ENCODE measurements around the gene GAS2.

Gene GAS2

DNA sequence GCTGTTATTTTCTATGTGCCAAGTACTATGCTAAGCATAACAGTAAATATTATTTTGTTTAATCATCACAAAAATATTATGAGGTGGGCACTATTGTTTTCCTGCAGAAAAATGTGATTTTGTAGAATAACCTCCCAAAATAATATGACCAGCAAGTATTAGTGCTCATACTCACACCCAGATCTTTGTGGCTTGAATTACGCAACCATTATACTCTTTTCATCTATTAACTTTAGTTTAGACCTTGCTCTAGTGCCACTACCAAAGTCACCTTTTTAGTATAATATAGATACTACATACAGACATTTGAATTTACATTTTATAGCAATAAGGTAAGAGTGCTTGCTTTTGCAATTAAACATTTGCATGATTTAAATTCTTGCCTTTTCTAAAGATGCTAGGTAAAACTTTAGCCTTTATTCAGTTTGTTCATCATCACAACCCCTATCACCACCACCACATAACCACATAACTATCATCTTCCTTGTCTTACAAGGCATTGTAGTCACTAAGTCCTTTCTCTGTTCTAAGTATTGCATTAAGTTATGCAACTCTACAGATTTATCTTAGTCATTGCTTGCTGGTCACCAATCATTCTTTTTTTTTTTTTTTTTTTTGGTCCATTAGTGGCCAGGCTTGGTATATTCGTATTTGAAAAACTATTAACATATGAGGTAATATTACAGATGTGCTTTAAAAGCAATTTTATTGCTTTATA lies 68.4 kb downstream of the GAS2 start:
- TF ChIP-seq, protein P1, sequence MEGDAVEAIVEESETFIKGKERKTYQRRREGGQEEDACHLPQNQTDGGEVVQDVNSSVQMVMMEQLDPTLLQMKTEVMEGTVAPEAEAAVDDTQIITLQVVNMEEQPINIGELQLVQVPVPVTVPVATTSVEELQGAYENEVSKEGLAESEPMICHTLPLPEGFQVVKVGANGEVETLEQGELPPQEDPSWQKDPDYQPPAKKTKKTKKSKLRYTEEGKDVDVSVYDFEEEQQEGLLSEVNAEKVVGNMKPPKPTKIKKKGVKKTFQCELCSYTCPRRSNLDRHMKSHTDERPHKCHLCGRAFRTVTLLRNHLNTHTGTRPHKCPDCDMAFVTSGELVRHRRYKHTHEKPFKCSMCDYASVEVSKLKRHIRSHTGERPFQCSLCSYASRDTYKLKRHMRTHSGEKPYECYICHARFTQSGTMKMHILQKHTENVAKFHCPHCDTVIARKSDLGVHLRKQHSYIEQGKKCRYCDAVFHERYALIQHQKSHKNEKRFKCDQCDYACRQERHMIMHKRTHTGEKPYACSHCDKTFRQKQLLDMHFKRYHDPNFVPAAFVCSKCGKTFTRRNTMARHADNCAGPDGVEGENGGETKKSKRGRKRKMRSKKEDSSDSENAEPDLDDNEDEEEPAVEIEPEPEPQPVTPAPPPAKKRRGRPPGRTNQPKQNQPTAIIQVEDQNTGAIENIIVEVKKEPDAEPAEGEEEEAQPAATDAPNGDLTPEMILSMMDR (IDR thresholded peaks at IDR 0.05) = no peak
- Histone ChIP-seq H3K4me3 (no peak overlapping the region), H3K27ac (no peak overlapping the region)
- no peak for DNase-seq (ENCODE audit: low spot score)

DNA sequence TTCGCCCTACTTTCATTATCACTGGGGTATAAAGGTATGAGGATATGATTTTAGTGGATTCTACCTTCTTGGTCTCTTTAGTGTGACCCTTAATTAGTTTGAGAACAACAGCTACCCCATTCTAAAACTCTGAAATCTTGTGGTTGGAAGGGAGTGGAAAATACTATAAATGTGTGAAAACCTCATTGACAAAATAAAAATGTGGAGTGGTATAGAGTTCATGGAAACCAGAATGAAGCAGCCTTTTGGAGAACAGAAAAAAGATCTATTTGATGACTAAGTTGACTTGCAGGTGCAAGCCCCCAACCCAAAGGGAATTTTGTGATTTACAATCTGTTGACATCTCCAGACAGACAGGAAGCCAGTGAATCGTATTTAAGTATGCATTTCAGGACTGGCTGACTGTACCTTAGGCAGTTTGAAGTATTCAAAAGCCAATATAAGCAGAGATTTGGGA lies 75.8 kb downstream of the GAS2 start:
- TF ChIP-seq, protein P1 (IDR thresholded peaks at IDR 0.05) = no peak
- Histone ChIP-seq H3K4me3 (no peak overlapping the region), H3K27ac (no peak overlapping the region)
- DNase-seq (ENCODE audit: low spot score) = no peak

DNA sequence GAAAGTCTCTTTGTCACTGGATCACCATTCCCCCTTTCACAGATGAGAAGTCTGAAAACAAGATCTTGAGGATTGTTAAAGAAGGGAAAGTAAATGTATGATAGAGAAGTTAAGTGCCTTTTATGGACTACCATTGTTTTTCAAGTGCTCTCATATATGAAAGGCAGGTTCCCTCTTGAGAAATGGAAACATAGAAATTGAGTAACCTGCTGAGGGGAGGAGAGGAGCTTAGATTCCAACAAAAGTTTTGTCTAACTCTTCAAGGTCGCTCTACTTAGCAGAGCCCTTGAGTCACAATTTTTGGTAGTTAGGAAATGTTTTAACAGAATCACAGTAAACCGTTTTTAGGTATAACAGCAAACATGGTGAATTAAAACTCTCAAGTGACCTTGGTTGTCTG lies 83.1 kb downstream of the GAS2 start:
- no peak overlapping the region for H3K27ac ChIP-seq
- DNase-seq (ENCODE audit: low spot score) = no peak
- TF ChIP-seq, protein P1 (IDR thresholded peaks at IDR 0.05) = no peak
- H3K4me3 ChIP-seq = no peak overlapping the region

DNA sequence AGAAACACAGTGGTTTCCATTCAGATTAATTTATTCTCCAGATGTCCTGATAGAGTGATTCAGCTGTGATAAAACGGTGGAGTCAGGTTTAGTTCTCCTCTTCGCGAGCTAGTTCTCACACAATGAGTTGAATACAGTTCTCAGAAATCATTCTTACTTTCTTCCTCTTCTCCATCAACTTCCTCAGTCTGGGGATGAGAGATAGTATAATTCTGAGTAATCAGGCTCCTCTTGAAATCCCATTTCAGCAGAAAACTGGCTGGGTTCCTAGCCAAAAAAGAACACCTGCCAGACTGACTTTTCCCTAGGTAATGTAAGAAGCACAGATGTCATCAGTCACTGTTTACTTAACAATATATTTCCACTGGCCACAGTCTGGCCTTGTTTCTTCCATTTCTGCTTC lies 86.5 kb downstream of the GAS2 start:
- no peak overlapping the region for H3K4me3 ChIP-seq
- DNase-seq (ENCODE audit: low spot score) = no peak
- TF ChIP-seq, protein P1 (IDR thresholded peaks at IDR 0.05) = no peak
- no peak overlapping the region for H3K27ac ChIP-seq

DNA sequence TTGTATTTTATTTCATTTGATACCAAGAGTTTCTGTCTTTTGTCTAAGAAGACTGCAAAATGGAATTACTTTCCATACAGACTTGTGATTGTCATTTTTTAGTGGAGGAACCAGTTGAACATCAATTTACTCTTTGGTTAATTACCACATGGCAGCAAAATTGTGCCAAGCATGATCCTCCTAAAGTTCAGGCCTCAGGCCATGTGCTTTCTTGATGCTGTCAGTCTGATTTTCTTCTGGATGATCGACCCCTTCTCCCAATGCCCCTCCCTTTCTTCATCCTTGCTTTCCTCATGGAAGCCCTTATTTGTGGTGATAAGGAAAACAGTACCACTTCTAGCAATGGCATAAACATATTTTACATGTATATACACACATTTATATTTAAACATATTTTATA lies 87.0 kb downstream of the GAS2 start:
- Histone ChIP-seq H3K4me3 (no peak overlapping the region), H3K27ac (no peak overlapping the region)
- TF ChIP-seq, protein P1 (IDR thresholded peaks at IDR 0.05) = no peak
- DNase-seq (ENCODE audit: low spot score) = no peak

DNA sequence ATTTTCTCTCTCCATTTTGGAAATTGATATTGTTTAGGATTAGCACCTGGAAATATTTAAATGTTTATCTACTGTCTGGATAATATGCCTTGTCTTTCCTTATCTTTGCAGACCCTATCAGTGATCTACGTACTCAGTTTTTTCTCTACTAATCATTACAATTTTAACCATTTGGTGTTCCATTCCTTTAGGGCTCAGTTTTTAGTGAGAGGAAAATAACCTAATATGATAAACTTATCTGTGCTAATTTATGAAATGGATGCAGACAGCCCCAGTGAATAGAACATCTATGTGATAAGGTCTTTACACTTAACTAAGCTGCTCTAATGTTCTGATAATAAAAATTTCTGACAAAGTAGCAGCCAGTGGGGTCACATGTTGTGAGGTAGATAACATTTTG lies 94.7 kb downstream of the GAS2 start:
- Histone ChIP-seq H3K27ac (no peak overlapping the region), H3K4me3 (no peak overlapping the region)
- TF ChIP-seq, protein P1 (IDR thresholded peaks at IDR 0.05) = no peak
- DNase-seq (ENCODE audit: low spot score) = no peak

DNA sequence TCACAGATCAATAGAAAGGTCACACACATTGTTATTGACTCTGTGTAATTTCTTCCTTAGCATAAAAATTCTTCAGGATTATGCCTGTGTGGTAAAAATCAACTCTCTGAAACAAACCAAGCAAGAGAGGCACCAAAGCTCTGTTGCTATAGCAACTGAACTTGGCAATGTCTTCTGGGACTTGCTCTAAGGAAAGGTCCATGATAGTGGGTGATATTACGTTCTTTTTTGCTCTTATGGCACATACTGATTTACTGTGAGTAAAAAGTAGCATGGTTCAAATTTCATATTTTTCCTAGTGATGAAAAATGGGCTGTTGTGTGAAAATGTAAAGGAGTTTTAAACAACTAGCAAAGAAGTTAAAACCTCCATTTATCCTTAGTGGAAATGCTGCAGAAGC lies 96.8 kb downstream of the GAS2 start:
- DNase-seq (ENCODE audit: low spot score) = no peak
- Histone ChIP-seq H3K27ac (no peak overlapping the region), H3K4me3 (no peak overlapping the region)
- TF ChIP-seq, protein P1 (IDR thresholded peaks at IDR 0.05) = no peak
